Measurements from ENCODE around the gene NEIL3. TPM values are rescaled to one million over a fixed set of nuclear protein-coding genes. Genes with fewer than 3 reads are reported as not detected.

NEIL3 gene
- total RNA-seq, 1 experiment from 2014 or later: 6.3 TPM

GRCh38 chr4:177405508-177405907, 95.8 kb downstream of the NEIL3 start:
- H2BK120ac ChIP-seq (ENCODE audit: low read depth, low read length, poor library complexity, severe bottlenecking): no peak overlapping the region
- H3K27me3 ChIP-seq (ENCODE audit: insufficient read depth, low read length): no peaks in the 10 kb centered on the region
- no peak overlapping the region for H2BK20ac ChIP-seq (ENCODE audit: low read depth, low read length, poor library complexity, severe bottlenecking)
- no peak overlapping the region for H4K8ac ChIP-seq (replicated peaks; ENCODE audit: insufficient read length, low read depth, low read length)
- Mint-ChIP-seq H3K9me3 (peaks cover 0 to 1% of the 10 kb centered on the region in 2 experiments; a peak in 3 of 5 replicates), H3K36me3 (ENCODE audit: insufficient read depth in 1 of 3, low read depth in 3 of 3) (peaks cover 0 to 8% (median 0%) of the 10 kb centered on the region in 3 experiments; a peak in 3 of 7 replicates), H3K4me3 (no peak overlapping the region), H3K4me1 (peaks cover 17 to 19% of the 10 kb centered on the region in 2 experiments), H3K27me3 (ENCODE audit: low read depth) (no peaks in the 10 kb centered on the region), H3K27ac (no peak overlapping the region)
- H3K23me2 ChIP-seq (ENCODE audit: insufficient read length, low read depth, low read length, poor library complexity, severe bottlenecking): no peaks in the 10 kb centered on the region
- H3K14ac ChIP-seq (ENCODE audit: insufficient read depth, low read length): no peak overlapping the region
- no peak overlapping the region for H2BK15ac ChIP-seq (ENCODE audit: low read depth, low read length)
- no peak for DNase-seq
- H2AFZ ChIP-seq (ENCODE audit: low read length): no peak overlapping the region
- H4K91ac ChIP-seq (ENCODE audit: insufficient read length, low read depth, low read length): no peak overlapping the region
- no peak for TF ChIP-seq CTCF (conservative IDR thresholded peaks at IDR 0.05)
- H3K18ac ChIP-seq (ENCODE audit: insufficient read length, low read depth, low read length): no peak overlapping the region
- H4K5ac ChIP-seq (ENCODE audit: insufficient read length, low read depth, low read length): no peak overlapping the region
- no peak overlapping the region for H3K27ac ChIP-seq (ENCODE audit: insufficient read length, low read depth, low read length)
- no peaks in the 10 kb centered on the region for H3K79me2 ChIP-seq (ENCODE audit: insufficient read depth, low read length)
- no peak overlapping the region for H3T11ph ChIP-seq (ENCODE audit: low read length)
- no peaks in the 10 kb centered on the region for H3K9me3 ChIP-seq (ENCODE audit: control insufficient read depth, low read depth, low read length)
- H3K23ac ChIP-seq (ENCODE audit: insufficient read length, low read depth, low read length): no peak overlapping the region
- H2BK12ac ChIP-seq (ENCODE audit: insufficient read length, low read depth, low read length): no peak overlapping the region
- H2AK5ac ChIP-seq (ENCODE audit: insufficient read length, low read length): no peak overlapping the region
- H3K9ac ChIP-seq (ENCODE audit: extremely low read depth, insufficient read length, low read length): no peak overlapping the region
- no CpG with 5 or more reads among the region's 2 CpGs for WGBS (ENCODE audit: extremely low coverage, insufficient read length, low lambda C conversion rate)
- H4K20me1 ChIP-seq (ENCODE audit: control insufficient read depth, insufficient read depth, insufficient read length): no peaks in the 10 kb centered on the region
- H3K56ac ChIP-seq (ENCODE audit: insufficient read length, low read depth, low read length): no peak overlapping the region
- H3K79me1 ChIP-seq (ENCODE audit: insufficient read depth, low read depth, low read length, poor library complexity, severe bottlenecking): no peaks in the 10 kb centered on the region
- no peaks in the 10 kb centered on the region for H3K4me1 ChIP-seq (ENCODE audit: insufficient read depth, low read length)
- no peak overlapping the region for H3K4ac ChIP-seq (ENCODE audit: low read depth, low read length)
- no peak overlapping the region for H3K4me2 ChIP-seq (ENCODE audit: insufficient read depth, insufficient read length, low read length)
- no peak overlapping the region for H2BK5ac ChIP-seq (ENCODE audit: insufficient read length, low read length)

Measured in H9 (cell line).